GM12864 (cell line): ENCODE results near the gene KIAA1614.

Experiments
- DNase-seq: peaks from one replicate; pipeline ENCODE4 v3.0.0-alpha.2; 2011; ENCODE audit warnings: low read depth
- H3K4me3 ChIP-seq: 2 replicates; pipeline ENCODE4 v1.5.1; 2011; ENCODE audit warnings: mild to moderate bottlenecking, low read depth, low read length, control low read depth
- CTCF ChIP-seq: IDR thresholded peaks from 2 replicates; pipeline ENCODE4 v1.5.1; 2011; ENCODE audit warnings: low read depth, mild to moderate bottlenecking, moderate library complexity, low read length, control low read depth, inconsistent platforms; ENCODE audit errors: missing control alignments

The KIAA1614 gene

GRCh38 chr1:180969434-180969833, 56.7 kb downstream of the KIAA1614 start:
- no peak overlapping the region for H3K4me3 ChIP-seq
- DNase-seq = no peak
- TF ChIP-seq CTCF = no peak

GRCh38 chr1:180970333-180971079, 57.8 kb downstream of the KIAA1614 start:
- H3K4me3 ChIP-seq = no peak overlapping the region
- TF ChIP-seq CTCF = no peak
- DNase-seq = no peak

- TF ChIP-seq CTCF = no peak
- DNase-seq = no peak
- H3K4me3 ChIP-seq = no peak overlapping the region
Observed at GRCh38 chr1:180971273-180971997, 58.7 kb downstream of the KIAA1614 start.

GRCh38 chr1:180973369-180973768, 60.7 kb downstream of the KIAA1614 start:
- no peak overlapping the region for H3K4me3 ChIP-seq
- DNase-seq = no peak
- TF ChIP-seq CTCF = no peak

GRCh38 chr1:180974236-180974635, 61.5 kb downstream of the KIAA1614 start:
- H3K4me3 ChIP-seq = no peak overlapping the region
- DNase-seq = no peak
- no peak for TF ChIP-seq CTCF

- TF ChIP-seq CTCF = no peak
- H3K4me3 ChIP-seq = no peak overlapping the region
- no peak for DNase-seq
Observed at GRCh38 chr1:180975551-180975950, 62.9 kb downstream of the KIAA1614 start.
